NCI-H2196 treated with DMSO at 0.1 percent for 48 hours (cell line): ENCODE results near the gene TPGS1.

Experiments
- DNase-seq: peaks from one replicate; lab custom pipeline; 2025; ENCODE audit not compliant: unreplicated experiment; lab: John Stamatoyannopoulos, UW

TPGS1 gene

GRCh38 chr19:507286-508203 is at the start of gene TPGS1:
Gene TPGS1 (plus strand): TSS chr19:507497. CDS start chr19:507507, 10 bp downstream.
- peak; percentile 77 for DNase-seq

GRCh38 chr19:457636-458035 is 49.7 kb upstream of the TPGS1 start:
- no peak for DNase-seq

GRCh38 chr19:458091-459042 is 48.9 kb upstream of the TPGS1 start:
- no peak for DNase-seq

- DNase-seq: peak; percentile 38
Observed at GRCh38 chr19:459724-460511, 47.4 kb upstream of the TPGS1 start.

- no peak for DNase-seq
Observed at GRCh38 chr19:460877-461720, 46.2 kb upstream of the TPGS1 start, which contains the start of gene SHC2. Gene SHC2 (minus strand): TSS chr19:461033. CDS start chr19:460996, 37 bp downstream.

GRCh38 chr19:461721-462551 is 45.4 kb upstream of the TPGS1 start:
- DNase-seq: peak; percentile 75

GRCh38 chr19:463483-464207 is 43.7 kb upstream of the TPGS1 start:
- DNase-seq: no peak

DNA sequence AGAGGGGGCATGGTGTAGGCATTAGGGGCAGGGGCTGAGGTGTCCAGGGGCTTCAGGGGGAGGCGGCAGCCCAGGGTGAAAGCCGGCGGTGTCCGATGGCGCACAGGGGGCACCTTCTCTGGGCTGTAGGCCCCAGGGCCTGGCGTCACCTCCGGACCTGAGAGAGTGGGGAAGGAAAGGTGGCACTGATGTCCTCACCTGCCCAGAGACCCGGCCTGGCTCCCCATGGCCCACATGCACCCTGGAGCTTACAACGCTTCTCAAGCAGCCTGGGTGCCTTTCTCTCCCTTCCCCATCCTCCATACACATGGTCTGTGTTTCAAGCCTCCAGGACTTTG is 43.1 kb upstream of the TPGS1 start:
- DNase-seq: no peak

GRCh38 chr19:465056-465816 is 42.1 kb upstream of the TPGS1 start:
- DNase-seq: no peak

DNA sequence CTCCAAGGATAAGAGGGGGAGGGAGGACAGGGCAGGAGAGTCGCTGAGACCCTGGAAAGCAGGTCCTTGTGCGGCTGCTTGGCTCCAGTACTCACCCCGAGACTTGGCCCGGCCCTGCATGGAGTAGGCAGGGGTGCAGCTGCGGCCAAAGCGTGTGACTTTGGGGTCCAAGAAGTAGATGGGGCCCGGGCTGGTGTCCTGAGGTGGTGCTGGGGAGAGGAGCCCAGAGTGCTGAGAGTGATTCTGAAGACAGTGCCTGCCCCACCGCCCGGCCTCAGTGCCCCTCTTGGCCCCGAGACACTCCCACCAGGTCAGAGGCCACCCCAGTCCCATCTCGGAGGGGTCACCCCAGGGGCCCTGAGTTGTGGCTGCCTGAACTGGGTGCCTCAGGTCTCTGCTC is 39.7 kb upstream of the TPGS1 start:
- DNase-seq: no peak

GRCh38 chr19:468587-469256 is 38.6 kb upstream of the TPGS1 start:
- DNase-seq: no peak

GRCh38 chr19:469833-470232 is 37.5 kb upstream of the TPGS1 start:
- DNase-seq: no peak

- DNase-seq: no peak
Observed at GRCh38 chr19:470701-471100, 36.6 kb upstream of the TPGS1 start.

DNA sequence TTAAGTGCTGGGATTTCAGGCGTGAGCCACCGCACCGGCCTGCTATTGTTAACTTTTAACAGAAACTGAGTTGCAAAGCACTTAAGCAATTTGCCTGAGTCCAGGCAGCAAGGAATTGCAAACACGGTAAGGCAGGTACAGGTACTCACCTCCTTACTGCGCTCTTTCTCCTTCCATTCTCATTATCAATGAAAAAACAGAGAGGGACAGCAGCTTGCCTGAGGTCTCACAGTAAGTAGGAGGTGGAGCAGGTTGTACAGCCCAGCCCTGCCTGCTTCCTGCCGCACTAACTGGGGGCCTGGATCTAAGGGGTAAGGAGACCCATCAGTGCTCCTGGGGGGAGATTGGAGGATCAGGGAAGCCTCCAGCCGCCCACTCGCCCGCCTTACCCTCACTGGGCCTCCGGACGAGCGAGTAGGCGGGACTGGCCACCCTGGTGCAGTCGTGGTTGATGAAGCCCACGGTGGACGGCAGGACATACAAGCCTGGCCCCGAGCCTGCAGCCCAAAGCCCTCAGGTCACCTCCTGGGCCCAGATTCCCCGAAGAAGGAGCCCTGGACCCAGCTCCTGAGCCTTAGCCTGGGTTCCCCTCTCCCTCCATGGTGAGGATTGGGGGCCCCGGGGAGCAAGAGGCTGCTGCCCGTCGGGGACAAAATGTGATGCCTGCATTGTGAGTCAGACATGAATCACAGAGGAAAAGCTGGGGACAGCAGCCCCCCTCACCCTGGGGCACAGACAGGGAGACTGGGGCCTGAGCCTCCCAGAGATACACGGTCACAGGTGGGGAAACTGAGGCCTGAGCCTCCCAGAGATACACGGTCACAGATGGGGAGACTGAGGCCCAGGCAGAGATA is 35.1 kb upstream of the TPGS1 start:
- DNase-seq: no peak

DNA sequence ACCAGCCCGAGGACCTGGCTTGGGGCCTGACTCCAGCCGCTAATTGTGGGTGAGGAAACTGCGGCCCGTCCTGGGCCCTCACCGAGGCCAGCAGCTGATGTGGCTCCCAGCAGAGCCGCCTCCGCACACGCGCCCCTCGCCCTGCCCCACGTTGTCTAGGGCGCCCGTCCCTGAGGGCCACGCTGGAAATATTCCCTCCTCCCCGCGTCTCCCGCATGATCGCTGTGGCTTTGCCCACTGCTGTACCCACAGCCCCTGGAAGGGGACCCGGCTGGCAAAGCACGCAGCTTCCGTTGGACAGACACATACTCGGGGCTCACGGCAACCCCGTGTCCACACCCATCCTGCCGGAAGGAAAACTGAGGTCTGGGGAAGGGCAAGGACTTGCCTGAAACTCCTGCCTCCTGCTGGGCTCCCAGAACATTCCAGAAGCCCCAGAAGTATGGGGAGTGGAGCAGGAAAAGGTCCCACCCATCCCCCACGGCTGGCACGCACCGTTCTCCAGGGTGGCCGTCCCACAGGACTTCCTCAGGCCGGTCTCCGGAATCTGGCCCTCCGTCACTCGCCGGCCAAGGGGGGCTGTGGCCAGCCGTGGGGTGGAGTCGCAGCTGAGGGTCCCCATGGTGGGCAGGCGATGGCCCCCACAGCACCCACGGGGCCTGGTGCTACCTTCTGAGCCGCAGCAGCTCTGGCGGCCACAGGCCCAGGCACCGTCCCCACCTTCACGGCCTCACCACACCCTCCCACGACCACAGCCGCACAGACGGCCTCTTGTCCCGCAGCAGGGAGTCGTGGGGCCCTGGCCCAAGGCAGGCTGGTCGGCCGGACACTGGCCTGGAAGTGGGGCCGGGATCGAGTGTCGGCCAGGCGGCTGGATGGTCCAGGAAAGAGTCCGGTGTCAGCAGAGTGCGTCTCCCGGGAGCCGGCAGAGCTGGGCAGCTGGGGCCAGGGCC is 32.9 kb upstream of the TPGS1 start:
- DNase-seq: no peak
